ENCODE data around the gene RBPJ. TPM values are rescaled to one million over a fixed set of nuclear protein-coding genes. Genes with fewer than 3 reads are reported as not detected.
A peak's percentile ranks its signal among the peaks of the same experiment; 100 is the strongest.

RBPJ gene
- total and polyA plus RNA-seq, 2 of the 8 experiments (the other 6 are each of a cell fraction or from before 2014, with no cell fraction given), result 65.5 to 217 TPM

GRCh38 chr4:26459054-26459755, 138.4 kb downstream of the RBPJ start (continued):
- TF ChIP-seq, protein P1, sequence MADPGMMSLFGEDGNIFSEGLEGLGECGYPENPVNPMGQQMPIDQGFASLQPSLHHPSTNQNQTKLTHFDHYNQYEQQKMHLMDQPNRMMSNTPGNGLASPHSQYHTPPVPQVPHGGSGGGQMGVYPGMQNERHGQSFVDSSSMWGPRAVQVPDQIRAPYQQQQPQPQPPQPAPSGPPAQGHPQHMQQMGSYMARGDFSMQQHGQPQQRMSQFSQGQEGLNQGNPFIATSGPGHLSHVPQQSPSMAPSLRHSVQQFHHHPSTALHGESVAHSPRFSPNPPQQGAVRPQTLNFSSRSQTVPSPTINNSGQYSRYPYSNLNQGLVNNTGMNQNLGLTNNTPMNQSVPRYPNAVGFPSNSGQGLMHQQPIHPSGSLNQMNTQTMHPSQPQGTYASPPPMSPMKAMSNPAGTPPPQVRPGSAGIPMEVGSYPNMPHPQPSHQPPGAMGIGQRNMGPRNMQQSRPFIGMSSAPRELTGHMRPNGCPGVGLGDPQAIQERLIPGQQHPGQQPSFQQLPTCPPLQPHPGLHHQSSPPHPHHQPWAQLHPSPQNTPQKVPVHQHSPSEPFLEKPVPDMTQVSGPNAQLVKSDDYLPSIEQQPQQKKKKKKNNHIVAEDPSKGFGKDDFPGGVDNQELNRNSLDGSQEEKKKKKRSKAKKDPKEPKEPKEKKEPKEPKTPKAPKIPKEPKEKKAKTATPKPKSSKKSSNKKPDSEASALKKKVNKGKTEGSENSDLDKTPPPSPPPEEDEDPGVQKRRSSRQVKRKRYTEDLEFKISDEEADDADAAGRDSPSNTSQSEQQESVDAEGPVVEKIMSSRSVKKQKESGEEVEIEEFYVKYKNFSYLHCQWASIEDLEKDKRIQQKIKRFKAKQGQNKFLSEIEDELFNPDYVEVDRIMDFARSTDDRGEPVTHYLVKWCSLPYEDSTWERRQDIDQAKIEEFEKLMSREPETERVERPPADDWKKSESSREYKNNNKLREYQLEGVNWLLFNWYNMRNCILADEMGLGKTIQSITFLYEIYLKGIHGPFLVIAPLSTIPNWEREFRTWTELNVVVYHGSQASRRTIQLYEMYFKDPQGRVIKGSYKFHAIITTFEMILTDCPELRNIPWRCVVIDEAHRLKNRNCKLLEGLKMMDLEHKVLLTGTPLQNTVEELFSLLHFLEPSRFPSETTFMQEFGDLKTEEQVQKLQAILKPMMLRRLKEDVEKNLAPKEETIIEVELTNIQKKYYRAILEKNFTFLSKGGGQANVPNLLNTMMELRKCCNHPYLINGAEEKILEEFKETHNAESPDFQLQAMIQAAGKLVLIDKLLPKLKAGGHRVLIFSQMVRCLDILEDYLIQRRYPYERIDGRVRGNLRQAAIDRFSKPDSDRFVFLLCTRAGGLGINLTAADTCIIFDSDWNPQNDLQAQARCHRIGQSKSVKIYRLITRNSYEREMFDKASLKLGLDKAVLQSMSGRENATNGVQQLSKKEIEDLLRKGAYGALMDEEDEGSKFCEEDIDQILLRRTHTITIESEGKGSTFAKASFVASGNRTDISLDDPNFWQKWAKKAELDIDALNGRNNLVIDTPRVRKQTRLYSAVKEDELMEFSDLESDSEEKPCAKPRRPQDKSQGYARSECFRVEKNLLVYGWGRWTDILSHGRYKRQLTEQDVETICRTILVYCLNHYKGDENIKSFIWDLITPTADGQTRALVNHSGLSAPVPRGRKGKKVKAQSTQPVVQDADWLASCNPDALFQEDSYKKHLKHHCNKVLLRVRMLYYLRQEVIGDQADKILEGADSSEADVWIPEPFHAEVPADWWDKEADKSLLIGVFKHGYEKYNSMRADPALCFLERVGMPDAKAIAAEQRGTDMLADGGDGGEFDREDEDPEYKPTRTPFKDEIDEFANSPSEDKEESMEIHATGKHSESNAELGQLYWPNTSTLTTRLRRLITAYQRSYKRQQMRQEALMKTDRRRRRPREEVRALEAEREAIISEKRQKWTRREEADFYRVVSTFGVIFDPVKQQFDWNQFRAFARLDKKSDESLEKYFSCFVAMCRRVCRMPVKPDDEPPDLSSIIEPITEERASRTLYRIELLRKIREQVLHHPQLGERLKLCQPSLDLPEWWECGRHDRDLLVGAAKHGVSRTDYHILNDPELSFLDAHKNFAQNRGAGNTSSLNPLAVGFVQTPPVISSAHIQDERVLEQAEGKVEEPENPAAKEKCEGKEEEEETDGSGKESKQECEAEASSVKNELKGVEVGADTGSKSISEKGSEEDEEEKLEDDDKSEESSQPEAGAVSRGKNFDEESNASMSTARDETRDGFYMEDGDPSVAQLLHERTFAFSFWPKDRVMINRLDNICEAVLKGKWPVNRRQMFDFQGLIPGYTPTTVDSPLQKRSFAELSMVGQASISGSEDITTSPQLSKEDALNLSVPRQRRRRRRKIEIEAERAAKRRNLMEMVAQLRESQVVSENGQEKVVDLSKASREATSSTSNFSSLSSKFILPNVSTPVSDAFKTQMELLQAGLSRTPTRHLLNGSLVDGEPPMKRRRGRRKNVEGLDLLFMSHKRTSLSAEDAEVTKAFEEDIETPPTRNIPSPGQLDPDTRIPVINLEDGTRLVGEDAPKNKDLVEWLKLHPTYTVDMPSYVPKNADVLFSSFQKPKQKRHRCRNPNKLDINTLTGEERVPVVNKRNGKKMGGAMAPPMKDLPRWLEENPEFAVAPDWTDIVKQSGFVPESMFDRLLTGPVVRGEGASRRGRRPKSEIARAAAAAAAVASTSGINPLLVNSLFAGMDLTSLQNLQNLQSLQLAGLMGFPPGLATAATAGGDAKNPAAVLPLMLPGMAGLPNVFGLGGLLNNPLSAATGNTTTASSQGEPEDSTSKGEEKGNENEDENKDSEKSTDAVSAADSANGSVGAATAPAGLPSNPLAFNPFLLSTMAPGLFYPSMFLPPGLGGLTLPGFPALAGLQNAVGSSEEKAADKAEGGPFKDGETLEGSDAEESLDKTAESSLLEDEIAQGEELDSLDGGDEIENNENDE (IDR thresholded peaks at IDR 0.05; ENCODE audit: insufficient replicate concordance, low read length), result peak; percentile 37
- TF ChIP-seq RAD21 (IDR thresholded peaks at IDR 0.05 in 1 of 2, conservative IDR thresholded peaks at IDR 0.05 in 1 of 2; ENCODE audit: low read depth in 2 of 2, low read length in 2 of 2) (peak; percentile 66 to 75), RXRA (IDR thresholded peaks at IDR 0.05; ENCODE audit: insufficient read depth, low read depth, low read length) (no peak), NANOG (IDR thresholded peaks at IDR 0.05; ENCODE audit: insufficient read depth, low read depth, low read length, poor library complexity, severe bottlenecking) (no peak), USF2 (IDR thresholded peaks at IDR 0.05; ENCODE audit: low read length) (no peak)

Data from H1 (cell line).